Fibroblast of mammary gland (primary cell): Measurements from ENCODE around the gene DGKG.

Experiments
- DNase-seq: peaks from one replicate; pipeline ENCODE4 v3.0.0-alpha.2; 2010; ENCODE audit warnings: low read depth
- H3K4me3 ChIP-seq: 2 replicates; pipeline ENCODE4 v1.5.1; 2011; ENCODE audit warnings: low read depth, mild to moderate bottlenecking, low read length, moderate library complexity; ENCODE audit not compliant: control insufficient read depth
- CTCF ChIP-seq: conservative IDR thresholded peaks from 2 replicates; pipeline ENCODE4 v1.5.1; 2011; ENCODE audit warnings: low read depth, low read length, inconsistent platforms; ENCODE audit not compliant: control insufficient read depth, insufficient read depth

Gene DGKG

GRCh38 chr3:186162221-186162620 lies 199.8 kb downstream of the DGKG start:
- DNase-seq: peak; percentile 6
- TF ChIP-seq CTCF: no peak

DNA sequence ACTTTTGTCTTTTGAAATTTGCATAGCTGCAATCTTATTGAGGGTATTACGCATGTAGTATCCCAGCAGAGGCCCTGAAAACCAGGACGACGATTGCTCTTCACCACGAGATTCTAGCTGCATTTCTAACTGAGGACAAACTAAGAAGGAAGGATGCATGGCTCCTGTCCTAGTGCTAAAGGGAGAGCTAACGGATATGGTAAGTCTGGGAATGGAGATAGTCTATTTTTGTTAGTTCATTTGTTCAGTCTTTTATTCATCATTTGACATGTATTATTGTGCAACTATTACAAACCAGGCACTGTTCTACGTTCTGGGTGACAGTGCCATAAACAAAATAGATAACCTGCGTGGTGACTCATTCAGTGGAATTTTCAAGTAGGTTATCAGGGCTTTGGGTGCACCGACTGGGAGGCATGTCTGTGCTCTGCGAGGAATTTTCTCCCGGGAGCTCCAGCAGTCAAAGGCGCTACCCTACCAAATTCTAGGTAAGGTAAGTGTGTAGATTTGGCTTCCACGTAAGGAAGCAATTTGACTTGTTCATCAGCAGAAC lies 201.3 kb downstream of the DGKG start:
- no peak for DNase-seq
- H3K4me3 ChIP-seq: no peak overlapping the region
- TF ChIP-seq CTCF: no peak

More at GRCh38 chr3:186162221-186162620, 199.8 kb downstream of the DGKG start:
- no peak overlapping the region for H3K4me3 ChIP-seq

DNA sequence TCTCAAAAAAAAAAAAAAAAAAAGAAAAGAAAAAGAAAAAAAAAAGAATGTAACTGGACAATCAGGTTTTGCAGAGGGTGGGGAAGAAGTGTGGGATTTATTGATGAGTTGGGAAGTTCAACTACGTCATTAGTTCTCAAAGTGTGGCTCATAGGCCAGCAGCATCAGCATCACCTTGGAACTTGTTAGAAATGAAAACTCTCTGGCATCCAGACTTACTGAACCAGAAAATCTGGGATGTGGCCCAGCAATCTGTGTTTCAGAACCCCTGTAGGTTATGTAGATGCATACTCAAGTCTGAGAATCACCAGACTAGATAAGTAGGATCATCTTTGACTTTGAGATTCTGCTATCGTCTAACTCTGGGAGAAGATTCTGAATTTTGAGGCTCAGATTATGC lies 207.4 kb downstream of the DGKG start:
- TF ChIP-seq CTCF: no peak
- no peak for DNase-seq
- H3K4me3 ChIP-seq: no peak overlapping the region

DNA sequence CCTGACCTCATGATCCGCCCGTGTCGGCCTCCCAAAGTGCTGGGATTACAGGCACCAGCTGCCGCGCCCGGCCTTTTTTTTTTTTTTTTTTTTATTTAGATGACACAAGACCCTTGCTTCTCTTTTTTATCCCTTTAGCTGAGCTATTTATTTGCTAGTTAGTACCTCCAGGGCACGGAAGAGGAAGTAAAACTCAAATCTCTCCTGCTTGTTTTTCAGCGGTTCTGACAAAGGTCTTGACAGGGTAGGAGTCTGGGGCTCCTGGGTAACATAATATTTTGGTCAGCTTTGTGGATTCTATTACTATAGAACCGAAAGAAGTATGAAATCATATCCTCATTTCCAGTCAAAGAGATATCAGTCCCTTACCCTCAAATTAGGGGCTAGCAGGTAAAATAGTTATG lies 209.1 kb downstream of the DGKG start:
- no peak for TF ChIP-seq CTCF
- no peak overlapping the region for H3K4me3 ChIP-seq
- DNase-seq: no peak

- no peak for TF ChIP-seq CTCF
- H3K4me3 ChIP-seq: no peak overlapping the region
- DNase-seq: no peak
These were observed 209.7 kb downstream of the DGKG start for GRCh38 chr3:186152361-186152798.

DNA sequence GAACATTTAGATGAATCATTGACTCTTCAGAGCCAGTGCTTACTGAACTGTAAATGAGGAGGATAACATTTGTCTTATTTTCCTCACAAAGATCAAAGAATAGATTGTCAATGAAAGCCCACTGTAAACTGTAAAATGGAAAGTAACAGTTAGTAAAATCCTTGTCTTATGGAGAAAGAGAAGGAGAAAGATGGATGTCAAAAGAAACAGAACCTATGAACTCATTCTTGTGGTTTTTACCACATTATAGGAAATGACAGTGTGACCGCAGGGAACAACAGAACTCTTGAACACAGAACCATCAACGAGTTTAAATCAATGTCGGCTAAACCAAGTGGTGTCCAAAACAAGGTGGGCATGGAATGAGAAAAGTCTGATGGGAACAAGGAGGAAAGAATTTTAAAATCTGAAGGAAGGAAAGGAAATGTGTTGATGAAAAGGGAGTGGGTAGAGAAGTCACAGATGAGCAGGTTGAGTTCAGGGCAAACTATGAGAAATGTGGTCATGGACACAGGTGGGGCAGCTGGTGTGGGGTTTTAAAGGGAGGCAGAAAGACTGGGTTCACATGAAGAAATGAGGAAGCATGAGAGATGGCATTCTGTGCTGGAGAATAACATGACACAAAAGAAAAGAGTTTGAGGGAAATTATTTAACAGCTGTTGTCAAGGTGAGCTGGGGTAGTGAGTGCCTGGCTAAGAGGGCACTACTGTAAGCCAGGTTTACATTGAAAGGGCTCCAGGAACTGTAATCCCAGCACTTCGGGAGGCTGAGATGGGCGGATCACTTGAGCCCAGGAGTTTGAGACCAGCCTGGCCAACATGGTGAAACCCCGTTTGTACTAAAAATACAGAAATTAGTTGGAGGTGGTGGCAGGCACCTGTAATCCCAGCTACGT lies 210.7 kb downstream of the DGKG start:
- TF ChIP-seq CTCF: no peak
- DNase-seq: no peak

More for the DNA sequence above, 210.7 kb downstream of the DGKG start:
- no peak overlapping the region for H3K4me3 ChIP-seq
